Esophagus muscularis mucosa (tissue), 3 donors: ENCODE measurements around the gene ZNF407.

ENCODE experiments used
- POLR2A ChIP-seq: fragments of 450-650 bp; IDR thresholded peaks from one replicate; pipeline ENCODE4 v1.6.1; 2017; ENCODE audit warnings: antibody characterized with exemption, moderate library complexity, mild to moderate bottlenecking, low read depth
- TF ChIP-seq, protein P1 (sequence below), 3 experiments: fragments of 200-600 bp in 2 of 3; fragments of 450-650 bp in 1 of 3; sonication (generic) in 2 of 3; IDR thresholded peaks; one replicate each; pipeline ENCODE4 v1.5.1; 2017 to 2019; ENCODE audit warnings: antibody characterized with exemption in 3 of 3, mild to moderate bottlenecking in 2 of 3, moderate library complexity in 1 of 3

- TF ChIP-seq, protein P1, sequence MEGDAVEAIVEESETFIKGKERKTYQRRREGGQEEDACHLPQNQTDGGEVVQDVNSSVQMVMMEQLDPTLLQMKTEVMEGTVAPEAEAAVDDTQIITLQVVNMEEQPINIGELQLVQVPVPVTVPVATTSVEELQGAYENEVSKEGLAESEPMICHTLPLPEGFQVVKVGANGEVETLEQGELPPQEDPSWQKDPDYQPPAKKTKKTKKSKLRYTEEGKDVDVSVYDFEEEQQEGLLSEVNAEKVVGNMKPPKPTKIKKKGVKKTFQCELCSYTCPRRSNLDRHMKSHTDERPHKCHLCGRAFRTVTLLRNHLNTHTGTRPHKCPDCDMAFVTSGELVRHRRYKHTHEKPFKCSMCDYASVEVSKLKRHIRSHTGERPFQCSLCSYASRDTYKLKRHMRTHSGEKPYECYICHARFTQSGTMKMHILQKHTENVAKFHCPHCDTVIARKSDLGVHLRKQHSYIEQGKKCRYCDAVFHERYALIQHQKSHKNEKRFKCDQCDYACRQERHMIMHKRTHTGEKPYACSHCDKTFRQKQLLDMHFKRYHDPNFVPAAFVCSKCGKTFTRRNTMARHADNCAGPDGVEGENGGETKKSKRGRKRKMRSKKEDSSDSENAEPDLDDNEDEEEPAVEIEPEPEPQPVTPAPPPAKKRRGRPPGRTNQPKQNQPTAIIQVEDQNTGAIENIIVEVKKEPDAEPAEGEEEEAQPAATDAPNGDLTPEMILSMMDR (IDR thresholded peaks at IDR 0.05) = no peak
- no peak for TF ChIP-seq POLR2A
Measured at GRCh38 chr18:74928194-74928968, 330.7 kb downstream of the ZNF407 start.
